Fibroblast of pulmonary artery (primary cell): ENCODE data around the gene SH3BP5.

Experiments used
- DNase-seq: peaks from one replicate; pipeline ENCODE4 v3.0.0-alpha.2; 2010; ENCODE audit warnings: low read depth
- H3K4me3 ChIP-seq: replicated peaks from 2 replicates; pipeline ENCODE4 v1.5.1; 2011; ENCODE audit warnings: low read depth, mild to moderate bottlenecking, control low read depth, low read length, moderate library complexity
- CTCF ChIP-seq: IDR thresholded peaks from 2 replicates; pipeline ENCODE4 v1.5.1; 2011; ENCODE audit warnings: mild to moderate bottlenecking, control low read depth, low read length, inconsistent platforms; ENCODE audit errors: missing control alignments

Gene SH3BP5

DNA sequence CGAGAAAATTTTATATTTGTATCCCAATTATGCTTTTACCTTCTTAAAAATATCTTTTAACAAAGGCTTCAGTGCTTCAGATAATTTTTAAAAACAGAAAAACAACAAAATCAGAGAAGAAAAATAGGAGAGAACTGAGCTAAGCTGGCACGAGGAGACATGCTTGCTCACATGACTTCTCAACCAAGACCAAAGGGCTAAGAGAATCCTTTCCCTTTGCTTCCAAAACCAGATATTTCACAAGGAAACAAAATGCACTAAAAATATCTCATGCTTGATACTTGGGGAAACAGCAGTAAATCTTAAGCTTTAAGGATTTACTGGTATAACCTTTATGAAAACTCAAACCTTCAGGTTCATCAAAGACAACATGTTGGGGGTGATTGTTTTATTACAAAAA is 67.9 kb downstream of the SH3BP5 start:
- DNase-seq: no peak
- H3K4me3 ChIP-seq: no peak overlapping the region
- no peak for TF ChIP-seq CTCF

GRCh38 chr3:15263926-15264325 is 68.5 kb downstream of the SH3BP5 start:
- no peak overlapping the region for H3K4me3 ChIP-seq
- no peak for TF ChIP-seq CTCF
- no peak for DNase-seq

DNA sequence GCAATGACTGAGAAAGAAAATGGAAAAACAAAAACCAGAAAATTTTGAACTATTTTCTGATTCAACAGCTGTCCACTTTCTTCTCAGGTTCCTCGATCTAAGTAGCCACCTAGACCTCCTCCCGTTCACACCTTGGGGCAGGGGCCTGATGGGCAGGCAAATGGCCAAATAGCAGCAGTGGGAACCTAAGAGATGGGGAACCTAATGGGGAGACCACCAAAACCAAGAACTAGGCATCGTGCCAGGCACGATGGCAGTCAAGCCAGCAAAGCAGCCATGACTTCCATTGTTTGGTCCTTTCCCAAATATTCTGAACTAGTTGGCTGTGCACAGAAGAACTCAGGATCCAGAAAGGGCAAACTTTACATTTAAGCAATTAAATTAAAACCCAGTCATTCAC is 69.3 kb downstream of the SH3BP5 start:
- DNase-seq: no peak
- H3K4me3 ChIP-seq: no peak overlapping the region

GRCh38 chr3:15262021-15262420 is 70.4 kb downstream of the SH3BP5 start:
- TF ChIP-seq CTCF: no peak
- DNase-seq: no peak

More for the DNA sequence above, 69.3 kb downstream of the SH3BP5 start:
- no peak for TF ChIP-seq CTCF

DNA sequence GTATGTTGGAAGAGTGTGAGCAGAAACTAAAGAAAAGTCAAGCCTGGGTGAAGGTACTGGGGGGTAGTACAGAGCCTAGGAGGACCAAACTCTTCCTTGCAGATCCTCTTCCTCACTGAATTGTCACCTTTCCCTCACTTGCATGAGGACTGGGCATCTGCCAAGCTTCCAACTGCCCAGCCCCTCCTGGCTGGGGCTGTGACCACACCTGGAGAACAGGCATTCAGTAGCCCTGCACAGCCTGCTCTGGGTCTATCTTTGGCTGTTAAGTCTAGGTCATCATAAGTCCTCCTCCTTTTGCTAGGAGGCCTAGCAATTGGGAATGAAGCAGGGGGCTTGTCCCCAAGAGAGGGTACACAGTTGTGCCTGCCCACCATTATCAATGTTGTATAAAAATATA is 71.1 kb downstream of the SH3BP5 start:
- no peak for TF ChIP-seq CTCF
- no peak overlapping the region for H3K4me3 ChIP-seq
- DNase-seq: no peak

More at GRCh38 chr3:15262021-15262420, 70.4 kb downstream of the SH3BP5 start:
- H3K4me3 ChIP-seq: no peak overlapping the region

GRCh38 chr3:15260531-15260930 is 71.9 kb downstream of the SH3BP5 start:
- TF ChIP-seq CTCF: no peak
- no peak overlapping the region for H3K4me3 ChIP-seq
- no peak for DNase-seq

DNA sequence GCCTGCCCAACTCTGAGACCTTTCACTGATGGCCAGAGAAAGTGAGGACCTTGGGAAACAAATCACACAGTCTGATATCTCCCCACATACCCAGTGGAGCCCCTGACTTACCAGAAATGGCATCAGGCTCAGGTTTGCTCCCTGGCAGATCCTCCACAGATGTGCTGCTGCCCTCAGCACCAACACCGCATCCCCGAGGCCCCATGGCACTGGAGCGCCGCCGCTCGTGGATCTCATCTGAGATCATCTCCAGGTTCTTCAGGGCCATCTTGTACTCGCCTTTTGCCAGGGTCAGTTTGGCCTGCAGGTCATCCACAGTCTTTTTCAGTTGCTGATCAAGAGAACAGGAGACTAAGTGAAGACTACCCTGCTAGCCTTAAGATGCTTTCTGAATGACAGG is 73.7 kb downstream of the SH3BP5 start:
- no peak for DNase-seq
- no peak overlapping the region for H3K4me3 ChIP-seq
- TF ChIP-seq CTCF: no peak
